Measurements from ENCODE around the gene WWOX. TPM values are rescaled to one million over a fixed set of nuclear protein-coding genes. Genes with fewer than 3 reads are reported as not detected.

WWOX gene
- total RNA-seq, 1 donor from 2014 or later = 12.6 TPM

GRCh38 chr16:79006765-79007164, 907.3 kb downstream of the WWOX start:
- FAIRE-seq (no peak), DNase-seq (ENCODE audit: low read depth) (no peak)
- Histone ChIP-seq H3K27me3 (ENCODE audit: control insufficient read depth, insufficient read depth, low read length) (no peaks in the 10 kb centered on the region), H3K4me3 (ENCODE audit: low read depth, low read length) (no peak overlapping the region), H3K36me3 (ENCODE audit: control insufficient read depth, insufficient read depth, low read length) (no peaks in the 10 kb centered on the region)
- TF ChIP-seq CTCF (IDR thresholded peaks at IDR 0.05; ENCODE audit: insufficient read depth, low read length, severe bottlenecking) = no peak

GRCh38 chr16:79007614-79008013, 908.2 kb downstream of the WWOX start:
- no peak overlapping the region for H3K4me3 ChIP-seq (ENCODE audit: low read depth, low read length)
- no peaks in the 10 kb centered on the region for H3K36me3 ChIP-seq (ENCODE audit: control insufficient read depth, insufficient read depth, low read length)
- no peaks in the 10 kb centered on the region for H3K27me3 ChIP-seq (ENCODE audit: control insufficient read depth, insufficient read depth, low read length)
- TF ChIP-seq CTCF (IDR thresholded peaks at IDR 0.05; ENCODE audit: insufficient read depth, low read length, severe bottlenecking) = no peak
- DNase-seq (ENCODE audit: low read depth) = peak; percentile 96
- FAIRE-seq = no peak

GRCh38 chr16:79008036-79008868, 908.8 kb downstream of the WWOX start:
- FAIRE-seq (no peak), DNase-seq (ENCODE audit: low read depth) (peak; percentile 73)
- Histone ChIP-seq H3K27me3 (ENCODE audit: control insufficient read depth, insufficient read depth, low read length) (no peaks in the 10 kb centered on the region), H3K36me3 (ENCODE audit: control insufficient read depth, insufficient read depth, low read length) (no peaks in the 10 kb centered on the region), H3K4me3 (ENCODE audit: low read depth, low read length) (no peak overlapping the region)
- no peak for TF ChIP-seq CTCF (IDR thresholded peaks at IDR 0.05; ENCODE audit: insufficient read depth, low read length, severe bottlenecking)

- no peak for TF ChIP-seq CTCF (IDR thresholded peaks at IDR 0.05; ENCODE audit: insufficient read depth, low read length, severe bottlenecking)
- no peak for FAIRE-seq
- DNase-seq (ENCODE audit: low read depth) = peak; percentile 94
Observed at GRCh38 chr16:79008869-79009179, 909.4 kb downstream of the WWOX start.

GRCh38 chr16:79009896-79010295, 910.4 kb downstream of the WWOX start:
- H3K27me3 ChIP-seq (ENCODE audit: control insufficient read depth, insufficient read depth, low read length) = no peaks in the 10 kb centered on the region
- no peaks in the 10 kb centered on the region for H3K36me3 ChIP-seq (ENCODE audit: control insufficient read depth, insufficient read depth, low read length)
- peak; percentile 36 for FAIRE-seq
- TF ChIP-seq CTCF (IDR thresholded peaks at IDR 0.05; ENCODE audit: insufficient read depth, low read length, severe bottlenecking) = no peak
- no peak for DNase-seq (ENCODE audit: low read depth)
- H3K4me3 ChIP-seq (ENCODE audit: low read depth, low read length) = no peak overlapping the region

More at GRCh38 chr16:79008869-79009179, 909.4 kb downstream of the WWOX start:
- Histone ChIP-seq H3K36me3 (ENCODE audit: control insufficient read depth, insufficient read depth, low read length) (no peaks in the 10 kb centered on the region), H3K4me3 (ENCODE audit: low read depth, low read length) (no peak overlapping the region), H3K27me3 (ENCODE audit: control insufficient read depth, insufficient read depth, low read length) (no peaks in the 10 kb centered on the region)

- no peak for TF ChIP-seq CTCF (IDR thresholded peaks at IDR 0.05; ENCODE audit: insufficient read depth, low read length, severe bottlenecking)
- no peak overlapping the region for H3K4me3 ChIP-seq (ENCODE audit: low read depth, low read length)
- FAIRE-seq = no peak
- H3K27me3 ChIP-seq (ENCODE audit: control insufficient read depth, insufficient read depth, low read length) = no peaks in the 10 kb centered on the region
- no peak for DNase-seq (ENCODE audit: low read depth)
- H3K36me3 ChIP-seq (ENCODE audit: control insufficient read depth, insufficient read depth, low read length) = no peaks in the 10 kb centered on the region
Observed at GRCh38 chr16:79011282-79011681, 911.8 kb downstream of the WWOX start.

Measured in bronchial epithelial cell (primary cell).